Measurements from ENCODE around the gene CRK.
"Not testable (repeated sequence)": the region's sequence is repeated elsewhere in the genome, so short reads cannot be mapped to it uniquely, and the experiment has no call there.

The CRK gene

DNA sequence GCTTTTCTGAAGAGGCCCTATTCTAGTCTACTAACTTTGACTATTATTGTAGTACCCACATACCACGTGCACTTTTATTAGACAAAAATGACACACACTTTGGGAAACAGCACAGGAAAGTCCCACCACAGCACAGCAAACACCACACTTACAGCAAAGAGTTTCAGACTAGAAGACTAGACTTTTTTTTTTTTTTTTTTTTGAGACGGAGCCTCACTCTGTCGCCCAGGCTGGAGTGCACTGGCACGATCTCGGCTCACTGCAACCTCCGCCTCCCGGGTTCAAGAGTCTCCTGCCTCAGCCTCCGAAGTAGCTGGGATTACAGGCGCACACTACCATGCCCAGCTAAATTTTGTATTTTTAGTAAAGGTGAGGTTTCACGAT lies 76.1 kb downstream of the CRK start:
- no peak for DNase-seq

DNA sequence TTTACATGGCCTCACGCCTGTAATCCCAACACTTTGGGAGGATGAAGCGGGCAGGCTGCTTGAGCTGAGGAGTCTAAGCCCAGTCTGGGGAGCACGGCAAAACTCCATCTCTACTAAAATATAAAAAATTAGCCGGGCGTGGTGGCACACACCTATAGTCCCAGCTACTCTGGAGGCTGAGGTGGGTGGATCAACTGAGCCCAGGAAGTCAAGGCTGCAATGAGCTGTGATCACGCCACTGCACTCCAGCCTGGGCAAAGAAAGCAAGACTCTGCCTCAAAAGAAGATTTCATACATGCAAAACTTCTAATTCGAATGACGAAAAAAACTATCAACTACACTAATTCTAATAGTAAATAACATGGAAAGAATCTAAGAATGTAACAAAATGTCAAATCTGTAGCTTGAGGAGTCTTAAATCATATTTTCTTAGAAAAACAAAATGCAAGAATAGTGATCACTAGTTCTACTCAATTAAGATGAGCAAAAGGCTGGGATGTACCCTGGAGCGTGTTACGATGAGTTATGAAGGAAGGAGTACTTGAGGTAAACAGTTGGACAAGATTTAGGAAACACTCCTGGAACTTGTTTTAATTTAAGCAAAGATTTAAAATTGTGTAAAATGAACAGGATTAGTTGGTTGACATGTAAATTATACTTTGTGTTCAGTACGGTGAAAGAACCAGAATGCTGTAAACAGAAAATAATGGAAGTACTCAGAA lies 76.7 kb downstream of the CRK start:
- DNase-seq, result no peak

- DNase-seq, result not testable (repeated sequence)
Measured at GRCh38 chr17:1378476-1378860, 77.6 kb downstream of the CRK start.

DNA sequence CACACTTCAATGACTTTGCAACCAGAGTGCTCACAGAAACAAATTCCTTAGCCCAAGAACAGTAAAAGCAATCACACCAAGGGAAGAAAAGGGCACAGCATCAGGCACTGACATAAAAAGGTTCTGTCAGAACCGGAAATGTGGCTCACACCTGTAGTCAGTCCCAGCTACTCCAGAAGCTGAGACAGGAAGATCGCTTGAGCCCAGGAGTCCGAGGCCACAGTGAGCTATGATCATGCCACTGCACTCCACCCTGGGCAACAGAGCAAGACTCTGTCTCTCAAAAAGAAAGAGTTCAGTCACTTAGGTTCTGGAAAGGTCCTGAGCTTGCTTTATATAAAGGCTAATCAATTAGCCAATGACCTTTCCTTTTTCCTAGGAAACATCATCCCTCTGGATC lies 78.7 kb downstream of the CRK start:
- no peak for DNase-seq

DNA sequence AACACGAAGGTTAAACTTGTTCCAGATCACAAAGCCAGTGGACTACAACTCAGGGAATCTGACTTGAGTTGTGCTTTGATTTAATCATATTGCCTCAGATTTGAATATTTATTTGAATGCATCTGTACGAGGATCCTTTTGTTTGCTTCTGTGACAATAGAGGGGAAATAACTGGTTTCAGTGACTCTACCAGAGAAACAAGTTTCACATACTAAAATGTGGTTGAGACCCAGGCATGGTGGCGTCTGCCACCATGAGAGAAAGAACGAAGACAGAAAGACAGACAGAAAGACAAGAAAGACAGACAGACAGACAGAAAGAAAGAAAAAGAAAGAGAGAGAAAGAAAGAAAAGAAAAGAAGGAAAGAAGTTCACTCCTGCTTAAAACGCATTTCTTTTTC lies 80.0 kb downstream of the CRK start:
- no peak for DNase-seq

DNA sequence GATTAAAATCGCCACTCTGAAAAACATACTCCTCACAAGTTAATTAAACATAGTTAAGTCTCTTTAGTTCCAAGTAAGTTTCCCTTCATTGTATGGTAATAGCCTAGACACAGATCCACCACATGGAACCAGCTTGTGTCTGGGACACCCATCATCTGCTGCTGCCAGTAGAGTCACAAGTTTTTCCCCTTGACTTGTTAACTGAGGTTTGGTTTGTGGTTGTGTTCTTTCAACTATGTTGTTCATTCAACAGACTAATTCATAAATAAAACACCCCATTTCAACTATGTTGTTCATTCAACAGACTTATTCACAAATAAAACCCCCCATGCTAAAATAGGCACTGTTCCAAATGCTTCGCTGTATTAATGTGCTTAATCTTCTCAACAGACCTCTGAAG lies 80.4 kb downstream of the CRK start:
- DNase-seq, result no peak

- no peak for DNase-seq
Measured at GRCh38 chr17:1374431-1375177, 81.4 kb downstream of the CRK start.

- no peak for DNase-seq
Measured at GRCh38 chr17:1373707-1374237, 82.3 kb downstream of the CRK start.

DNA sequence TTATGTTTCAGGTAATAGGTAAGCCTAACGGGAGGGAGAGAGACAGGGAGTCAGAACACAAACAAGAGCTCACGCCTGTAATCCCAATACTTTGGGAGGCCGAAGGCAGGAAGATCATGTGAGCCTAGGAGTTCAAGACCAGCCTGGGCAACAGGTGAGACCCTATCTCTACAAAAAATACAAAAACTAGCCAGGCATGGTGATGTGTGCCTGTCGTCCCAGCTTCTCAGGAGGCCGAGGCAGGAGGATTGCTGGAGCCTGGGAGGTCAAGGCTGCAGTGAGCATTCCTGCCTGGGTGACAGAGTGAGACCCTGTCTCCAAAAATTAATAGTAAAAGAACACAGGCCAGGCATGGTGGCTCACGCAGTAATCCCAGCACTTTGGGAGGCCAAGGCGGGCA lies 83.4 kb downstream of the CRK start:
- DNase-seq, result no peak

- no peak for DNase-seq
Measured at GRCh38 chr17:1371893-1372590, 84.0 kb downstream of the CRK start.

All from T-helper 9 cell (primary cell).